ENCODE data around the gene ADH7.

DNA sequence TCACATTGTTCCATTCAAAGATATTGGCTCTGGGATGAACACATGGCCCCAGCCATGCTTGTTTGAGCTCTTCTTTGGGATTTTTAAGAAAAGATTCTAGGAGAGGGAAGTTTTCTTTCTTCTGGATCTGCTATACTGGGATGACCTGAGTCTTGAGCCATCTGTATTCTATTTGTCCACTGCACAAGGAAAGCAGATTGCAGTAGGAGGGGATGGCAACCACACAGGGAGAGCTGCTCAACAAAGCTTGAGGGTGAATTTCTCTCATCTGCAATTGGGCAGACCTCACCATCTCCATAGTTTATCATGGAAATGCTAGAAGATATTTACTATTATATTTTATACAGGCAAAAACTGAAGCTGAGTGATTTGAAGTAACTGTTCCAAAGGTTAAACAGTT lies 34.3 kb downstream of the ADH7 start:
- TF ChIP-seq POLR2A (IDR thresholded peaks at IDR 0.05) (no peak), CTCF (IDR thresholded peaks at IDR 0.05) (no peak)

Measured in esophagus squamous epithelium (tissue), 4 donors.